HG03439 (cell line): Measurements from ENCODE around the gene LONRF2.
"Not testable (repeated sequence)": the region's sequence is repeated elsewhere in the genome, so short reads cannot be mapped to it uniquely, and the experiment has no call there.

ENCODE experiments used
- ATAC-seq: cut with Tn5 transposase; IDR thresholded peaks from one replicate; pipeline ENCODE4 v1.9.1; 2021; ENCODE audit warnings: mild to moderate bottlenecking, moderate library complexity; ENCODE audit not compliant: unreplicated experiment

LONRF2 gene

GRCh38 chr2:100256416-100256815 lies 65.9 kb downstream of the LONRF2 start:
- ATAC-seq = no peak

- ATAC-seq = no peak
These were observed 67.6 kb downstream of the LONRF2 start for GRCh38 chr2:100254646-100255210.

- ATAC-seq = no peak
These were observed 68.5 kb downstream of the LONRF2 start for GRCh38 chr2:100253786-100254185.

- ATAC-seq = no peak
These were observed 69.2 kb downstream of the LONRF2 start for GRCh38 chr2:100252811-100253698.

- ATAC-seq = no peak
These were observed 71.7 kb downstream of the LONRF2 start for GRCh38 chr2:100250645-100251044.

GRCh38 chr2:100248971-100249370 lies 73.3 kb downstream of the LONRF2 start:
- no peak for ATAC-seq

GRCh38 chr2:100248556-100248955 lies 73.7 kb downstream of the LONRF2 start:
- not testable (repeated sequence) for ATAC-seq

- no peak for ATAC-seq
These were observed 74.3 kb downstream of the LONRF2 start for GRCh38 chr2:100248044-100248330.

GRCh38 chr2:100247256-100248043 lies 74.9 kb downstream of the LONRF2 start:
- ATAC-seq = peak; percentile 47

- ATAC-seq = no peak
These were observed 75.8 kb downstream of the LONRF2 start for GRCh38 chr2:100246163-100247145.

- no peak for ATAC-seq
These were observed 76.6 kb downstream of the LONRF2 start for GRCh38 chr2:100245681-100246080.

- no peak for ATAC-seq
These were observed 77.3 kb downstream of the LONRF2 start for GRCh38 chr2:100244881-100245605.

GRCh38 chr2:100243631-100244030 lies 78.7 kb downstream of the LONRF2 start:
- no peak for ATAC-seq

GRCh38 chr2:100242891-100243619 lies 79.2 kb downstream of the LONRF2 start:
- no peak for ATAC-seq

GRCh38 chr2:100242476-100242875 lies 79.8 kb downstream of the LONRF2 start:
- ATAC-seq = no peak

GRCh38 chr2:100241236-100241635 lies 81.1 kb downstream of the LONRF2 start:
- no peak for ATAC-seq

- ATAC-seq = no peak
These were observed 81.9 kb downstream of the LONRF2 start for GRCh38 chr2:100240386-100240785.

- ATAC-seq = no peak
These were observed 82.7 kb downstream of the LONRF2 start for GRCh38 chr2:100239486-100240210.

GRCh38 chr2:100238471-100238870 lies 83.8 kb downstream of the LONRF2 start:
- ATAC-seq = no peak
